HG03159 (cell line): ENCODE results near the gene ERCC1.
A peak's percentile ranks its signal among the peaks of the same experiment; 100 is the strongest.
"Not testable (repeated sequence)": the region's sequence is repeated elsewhere in the genome, so short reads cannot be mapped to it uniquely, and the experiment has no call there.

ENCODE experiments used
- ATAC-seq: cut with Tn5 transposase; IDR thresholded peaks from one replicate; pipeline ENCODE4 v1.9.1; 2021; ENCODE audit warnings: mild to moderate bottlenecking, moderate library complexity; ENCODE audit not compliant: unreplicated experiment

Gene ERCC1

GRCh38 chr19:45455707-45456499 lies 32.2 kb upstream of the ERCC1 start:
- ATAC-seq, result no peak

- no peak for ATAC-seq
These were observed 28.2 kb upstream of the ERCC1 start for GRCh38 chr19:45451850-45452387.

- ATAC-seq, result no peak
These were observed 27.6 kb upstream of the ERCC1 start for GRCh38 chr19:45451131-45451849.

GRCh38 chr19:45450012-45450333 lies 26.3 kb upstream of the ERCC1 start:
- ATAC-seq, result no peak

- ATAC-seq, result no peak
These were observed 25.2 kb upstream of the ERCC1 start for GRCh38 chr19:45448887-45449299.

GRCh38 chr19:45448425-45448756 lies 24.7 kb upstream of the ERCC1 start:
- ATAC-seq, result no peak

GRCh38 chr19:45446944-45447343 lies 23.2 kb upstream of the ERCC1 start:
- ATAC-seq, result no peak

- ATAC-seq, result no peak
These were observed 22.6 kb upstream of the ERCC1 start for GRCh38 chr19:45446295-45446694.

GRCh38 chr19:45445139-45445538 lies 21.4 kb upstream of the ERCC1 start:
- ATAC-seq, result no peak

- peak; percentile 50 for ATAC-seq
These were observed 20.8 kb upstream of the ERCC1 start for GRCh38 chr19:45444318-45445041.

GRCh38 chr19:45443462-45444317 lies 20.0 kb upstream of the ERCC1 start:
- ATAC-seq, result no peak

GRCh38 chr19:45442778-45443461 lies 19.2 kb upstream of the ERCC1 start:
- no peak for ATAC-seq

GRCh38 chr19:45442408-45442777 lies 18.7 kb upstream of the ERCC1 start:
- no peak for ATAC-seq

GRCh38 chr19:45440873-45441654 lies 17.3 kb upstream of the ERCC1 start:
- ATAC-seq, result no peak

GRCh38 chr19:45440259-45440638 lies 16.5 kb upstream of the ERCC1 start:
- no peak for ATAC-seq

GRCh38 chr19:45439569-45440258 lies 16.0 kb upstream of the ERCC1 start:
- peak; percentile 52 for ATAC-seq

GRCh38 chr19:45439190-45439568 lies 15.5 kb upstream of the ERCC1 start:
- ATAC-seq, result no peak

GRCh38 chr19:45437328-45437727 lies 13.6 kb upstream of the ERCC1 start:
- ATAC-seq, result no peak

GRCh38 chr19:45432543-45432942 lies 8.8 kb upstream of the ERCC1 start:
- ATAC-seq, result not testable (repeated sequence)
